HepG2 (cell line): Measurements from ENCODE around the gene SCAMP3. TPM values are rescaled to one million over a fixed set of nuclear protein-coding genes. Genes with fewer than 3 reads are reported as not detected.

ENCODE experiments used
- CSRNP1 ChIP-seq: sonication (generic); formaldehyde crosslinking; IDR thresholded peaks from 2 replicates; pipeline ENCODE4 v1.8.1; 2023; ENCODE audit warnings: mild to moderate bottlenecking, missing genetic modification reagents
- GABPA ChIP-seq, 2 experiments: IDR thresholded peaks; 2 replicates each; pipeline ENCODE4 v1.6.1; 2011 to 2016; ENCODE audit warnings: low read depth in 2 of 2, low read length in 1 of 2, missing biosample characterization in 1 of 2, missing genetic modification characterization in 1 of 2
- POLR2G ChIP-seq: fragments of 200-400 bp; formaldehyde crosslinking; IDR thresholded peaks from 2 replicates; pipeline ENCODE4 v1.6.1; 2018; ENCODE audit warnings: mild to moderate bottlenecking, low read depth, low read length, moderate library complexity
- REST ChIP-seq, 2 experiments: IDR thresholded peaks; 2 replicates each; pipeline ENCODE4 v1.6.1; 2011 to 2012; ENCODE audit warnings: low read length in 2 of 2, borderline replicate concordance in 1 of 2, low read depth in 1 of 2, mild to moderate bottlenecking in 1 of 2, moderate library complexity in 1 of 2
- ZBTB40 ChIP-seq, 2 experiments: fragments of 450-650 bp in 1 of 2; sonication (generic) in 1 of 2; formaldehyde crosslinking in 1 of 2; IDR thresholded peaks; 2 replicates each; pipeline versions ENCODE4 v1.6.1 to v1.8.0; 2016 to 2022; ENCODE audit warnings: antibody characterized with exemption in 1 of 2, mild to moderate bottlenecking in 1 of 2, missing genetic modification reagents in 1 of 2
- ZNF225 ChIP-seq: sonication (generic); formaldehyde crosslinking; IDR thresholded peaks from 2 replicates; pipeline ENCODE4 v1.4.0; 2020; ENCODE audit warnings: mild to moderate bottlenecking, missing genetic modification reagents
- polyA plus RNA-seq, 8 experiments: library from polyadenylated mRNA; depleted of rRNA in 3 of 8; stranded (reverse) in 7 of 8; unstranded in 1 of 8; fragments of >200 nt; fragmentation: Illumina TruSeq in 4 of 8; extraction: Trizol in 4 of 8; gene quantifications; 2 replicates each; pipeline versions ENCODE4 v1.2.1 to v1.2.3, GENCODE V29; 2011 to 2016; ENCODE audit warnings: low read depth in 4 of 8, missing spikeins in 1 of 8, mixed read lengths in 1 of 8; ENCODE audit not compliant: insufficient read depth in 1 of 8
- total RNA-seq, 5 experiments: library from RNA; depleted of rRNA; stranded (reverse); fragments of >200 nt; fragmentation: Illumina TruSeq; extraction: Trizol; gene quantifications; 2 replicates each; pipeline ENCODE4 v1.2.3, GENCODE V29; 2016; ENCODE audit warnings: low read depth in 1 of 5

The SCAMP3 gene
- total and polyA plus RNA-seq, 2 of the 13 experiments (the other 11 are each of a cell fraction or from before 2014, with no cell fraction given), result 46.8 to 83.3 TPM

DNA sequence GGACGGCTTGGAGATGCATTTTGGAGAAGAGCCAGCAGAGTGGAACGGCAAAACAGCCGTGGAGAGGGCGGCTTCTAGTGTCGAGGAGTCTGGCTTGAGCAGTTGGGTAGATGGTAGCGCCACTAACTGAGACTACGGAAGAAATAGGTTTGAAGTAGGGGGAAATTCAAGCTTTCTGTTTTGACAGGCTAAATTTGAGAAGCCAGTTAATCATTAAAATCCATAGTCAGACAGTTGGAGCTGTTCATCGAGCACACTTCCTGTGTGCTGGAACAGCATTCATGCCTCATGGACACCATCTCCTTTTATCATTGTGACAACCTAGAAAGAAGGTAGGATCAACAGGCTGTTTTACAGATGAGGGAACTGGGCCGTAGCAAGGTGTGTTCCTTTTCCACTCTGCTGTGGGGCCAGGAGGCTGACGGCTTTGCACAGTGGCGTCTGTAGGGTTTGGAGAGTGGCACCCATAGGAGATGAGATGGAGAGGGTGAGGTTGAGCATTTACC, 42.5 kb upstream of the SCAMP3 start (continued):
- TF ChIP-seq REST (IDR thresholded peaks at IDR 0.05; ENCODE audit: borderline replicate concordance in 1 of 2, low read depth in 1 of 2, low read length in 2 of 2) (peak in 1 of 2 experiments; percentile 24; a peak in 1 of 4 replicates), CSRNP1 (CRISPR knock-in tag) (0 out of 2 replicates have a peak, but pooled peaks have one; percentile 17), GABPA (IDR thresholded peaks at IDR 0.05; ENCODE audit: low read depth, low read length) (no peak), GABPA (CRISPR knock-in tag; IDR thresholded peaks at IDR 0.05; ENCODE audit: low read depth) (peak; percentile 67), POLR2G (0 out of 2 replicates have a peak, but pooled peaks have one; percentile 45), ZNF225 (CRISPR knock-in tag) (no peak), ZBTB40 (IDR thresholded peaks at IDR 0.05) (no peak), ZBTB40 (CRISPR knock-in tag; IDR thresholded peaks at IDR 0.05) (no peak)
